Putamen (tissue), 1 donor: ENCODE results near the gene LAMTOR4.

Experiments used
- DNase-seq: peaks from one replicate; pipeline ENCODE4 v3.0.0-alpha.2; 2016; ENCODE audit warnings: low spot score

The LAMTOR4 gene

GRCh38 chr7:100153708-100154535 is 5.2 kb downstream of the LAMTOR4 start:
- no peak for DNase-seq

DNA sequence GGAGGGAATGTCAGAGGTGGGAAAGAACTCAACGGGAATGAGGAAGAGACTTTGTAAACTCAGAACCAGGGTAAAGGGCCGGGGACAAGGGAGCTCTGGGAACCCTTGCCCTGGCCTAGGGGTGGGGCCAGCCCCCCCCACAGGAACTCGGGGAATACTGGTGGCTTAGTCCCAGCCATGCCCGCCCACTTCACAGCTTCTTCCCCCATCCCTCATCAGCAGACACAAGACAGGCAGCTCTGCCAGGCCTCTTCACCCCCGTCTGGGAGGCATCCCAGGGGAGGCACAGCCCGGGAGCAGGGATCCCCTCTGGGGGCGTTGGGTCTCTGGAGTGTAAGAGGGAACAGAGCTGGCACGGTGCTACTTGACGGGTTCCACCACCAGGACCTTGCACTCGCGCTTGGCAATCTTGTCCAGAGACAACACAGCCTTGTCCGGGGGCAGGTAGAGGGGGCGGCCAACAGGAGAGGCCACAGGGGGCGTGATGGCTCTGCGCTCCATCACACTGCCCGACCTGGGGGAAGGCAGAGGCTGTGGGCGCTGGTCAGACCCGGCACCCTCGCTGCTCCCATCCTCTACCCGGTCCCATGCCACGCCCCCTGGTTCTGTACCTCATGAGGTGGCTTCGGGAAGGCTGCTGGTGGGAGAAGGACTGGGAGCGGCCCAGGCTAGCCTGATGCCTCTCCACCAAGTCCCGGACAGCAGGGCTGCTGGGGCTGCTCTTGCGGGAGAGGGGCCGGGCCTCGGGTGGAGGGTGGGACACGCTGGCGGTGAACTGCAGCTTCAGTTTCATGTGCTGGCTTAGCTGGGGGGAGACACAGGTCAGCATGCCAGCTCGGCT is 6.2 kb downstream of the LAMTOR4 start:
- no peak for DNase-seq

DNA sequence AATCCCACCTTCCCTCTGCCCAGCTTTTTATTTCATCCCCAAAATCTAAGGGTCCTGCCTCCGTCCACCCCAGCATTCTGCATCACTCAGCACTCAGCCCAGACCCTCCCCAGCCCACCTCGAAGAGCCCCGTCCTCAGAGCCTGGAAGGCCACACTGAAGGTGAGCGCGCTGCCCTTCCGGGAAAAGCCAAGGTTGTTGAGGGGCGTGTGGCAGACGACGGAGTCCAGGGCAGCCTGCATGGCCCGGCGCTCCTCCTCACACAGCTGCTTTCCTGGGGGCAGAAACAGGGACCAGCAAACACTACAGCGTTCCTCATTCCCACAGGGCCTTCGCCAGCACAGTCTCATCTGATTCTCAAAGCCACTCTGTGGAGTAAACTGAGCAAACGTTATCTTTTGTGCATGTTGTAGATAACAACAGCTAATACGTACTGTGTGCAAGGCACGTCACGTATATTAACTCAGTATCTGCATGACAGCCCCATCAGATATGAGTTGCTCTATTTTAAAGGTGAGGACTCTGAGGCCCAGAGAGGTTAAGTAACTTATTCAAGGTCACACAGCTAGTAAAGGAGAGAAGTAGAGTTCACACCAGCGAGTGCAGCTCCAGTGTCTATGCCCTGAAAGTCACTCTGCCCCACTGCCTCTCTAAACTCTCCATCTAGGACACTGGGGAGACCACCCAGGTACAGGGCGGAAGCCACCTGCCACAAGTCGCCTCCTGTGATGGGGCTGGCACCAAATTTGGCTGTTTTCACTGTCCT is 7.0 kb downstream of the LAMTOR4 start:
- no peak for DNase-seq

DNA sequence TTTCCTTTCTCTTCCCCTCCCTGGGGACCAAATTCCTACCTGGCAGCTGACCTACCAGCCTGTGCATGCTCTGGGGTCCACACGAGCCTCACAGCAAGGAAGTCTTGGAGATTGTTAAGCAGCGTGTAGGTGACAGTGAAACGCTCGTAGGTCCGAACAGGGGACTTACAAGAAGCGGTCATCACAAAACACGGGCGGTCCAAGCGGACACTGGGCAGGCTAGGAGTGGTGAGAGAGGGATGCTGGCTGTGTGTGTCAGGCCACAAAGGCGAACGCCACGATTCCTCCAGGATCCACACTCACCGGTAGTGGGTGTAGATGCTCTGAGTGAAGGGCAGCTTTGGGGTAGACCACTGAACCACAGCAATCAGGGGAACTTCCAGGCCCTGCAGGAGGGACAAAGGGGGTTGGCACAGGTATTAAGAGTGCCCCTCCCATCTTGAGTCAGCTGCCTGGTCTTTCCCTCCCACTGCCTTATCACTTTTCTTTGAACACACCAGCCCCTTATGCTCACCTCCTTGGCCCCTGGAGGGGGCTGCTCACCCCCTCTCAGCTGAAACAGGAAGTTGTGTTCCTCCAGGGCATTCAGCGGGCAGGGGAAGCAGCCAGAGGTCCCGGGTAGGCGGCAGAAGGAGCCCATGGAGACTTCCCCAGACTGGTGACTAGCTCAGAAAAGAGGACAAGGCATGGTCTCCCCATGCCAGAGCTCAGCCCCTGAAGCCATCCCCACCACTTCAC is 7.8 kb downstream of the LAMTOR4 start:
- DNase-seq, result no peak

DNA sequence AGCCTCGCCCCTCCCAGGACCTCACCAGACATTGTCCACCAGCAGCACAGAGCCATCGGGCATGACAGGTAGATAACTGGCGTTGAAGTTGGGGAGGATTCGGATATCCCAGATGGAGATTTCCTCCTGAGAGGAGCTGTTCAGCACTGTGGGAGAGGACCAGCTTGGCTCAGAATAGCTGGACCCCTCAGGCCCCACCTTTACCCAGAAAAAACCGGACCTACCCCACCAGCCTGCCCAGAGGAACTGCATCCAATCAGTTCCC is 8.3 kb downstream of the LAMTOR4 start:
- no peak for DNase-seq

DNA sequence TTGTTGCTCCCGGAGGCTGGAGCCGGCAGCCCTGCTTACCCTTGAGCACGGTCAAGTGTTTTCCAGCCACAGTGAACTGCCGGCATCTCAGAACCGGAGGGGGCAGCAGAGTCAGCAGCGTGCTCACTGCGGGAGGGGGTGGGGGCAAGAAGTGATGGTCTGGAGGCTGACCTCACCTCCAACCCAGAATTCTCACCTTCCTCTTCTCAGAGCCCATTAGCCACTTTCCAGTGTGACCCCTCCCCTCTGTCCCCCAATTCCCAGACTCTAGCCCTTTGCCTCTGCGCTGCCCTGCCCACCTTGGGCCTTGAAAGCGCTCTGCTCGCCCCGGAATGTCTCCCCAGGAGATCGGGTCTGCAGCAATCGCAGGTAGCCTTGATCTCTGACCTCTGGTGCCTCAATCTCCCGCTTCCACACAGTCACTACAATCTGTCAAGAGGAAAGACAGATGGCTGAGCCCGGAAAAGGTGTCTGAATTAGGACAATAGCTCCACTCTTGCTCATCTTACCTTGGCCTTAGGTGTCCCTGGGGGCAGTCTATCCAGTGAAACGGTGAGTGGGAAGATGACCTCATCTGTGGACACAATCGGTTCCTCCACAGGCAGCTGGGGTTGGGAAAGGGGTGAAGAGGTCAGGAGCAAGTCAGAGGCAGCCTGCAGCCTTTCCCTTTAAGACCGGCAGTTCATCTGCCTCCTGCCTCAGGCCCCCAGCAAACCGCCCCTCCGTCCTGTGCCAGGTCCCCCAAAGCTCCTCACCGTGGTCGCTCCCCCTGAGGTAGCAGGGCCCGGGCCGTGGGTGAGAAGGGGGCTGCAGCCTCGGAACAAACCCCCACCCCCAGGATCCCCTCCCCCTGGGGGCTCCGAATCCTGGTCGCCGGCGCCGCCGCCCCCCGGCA is 8.9 kb downstream of the LAMTOR4 start:
- DNase-seq, result no peak

DNA sequence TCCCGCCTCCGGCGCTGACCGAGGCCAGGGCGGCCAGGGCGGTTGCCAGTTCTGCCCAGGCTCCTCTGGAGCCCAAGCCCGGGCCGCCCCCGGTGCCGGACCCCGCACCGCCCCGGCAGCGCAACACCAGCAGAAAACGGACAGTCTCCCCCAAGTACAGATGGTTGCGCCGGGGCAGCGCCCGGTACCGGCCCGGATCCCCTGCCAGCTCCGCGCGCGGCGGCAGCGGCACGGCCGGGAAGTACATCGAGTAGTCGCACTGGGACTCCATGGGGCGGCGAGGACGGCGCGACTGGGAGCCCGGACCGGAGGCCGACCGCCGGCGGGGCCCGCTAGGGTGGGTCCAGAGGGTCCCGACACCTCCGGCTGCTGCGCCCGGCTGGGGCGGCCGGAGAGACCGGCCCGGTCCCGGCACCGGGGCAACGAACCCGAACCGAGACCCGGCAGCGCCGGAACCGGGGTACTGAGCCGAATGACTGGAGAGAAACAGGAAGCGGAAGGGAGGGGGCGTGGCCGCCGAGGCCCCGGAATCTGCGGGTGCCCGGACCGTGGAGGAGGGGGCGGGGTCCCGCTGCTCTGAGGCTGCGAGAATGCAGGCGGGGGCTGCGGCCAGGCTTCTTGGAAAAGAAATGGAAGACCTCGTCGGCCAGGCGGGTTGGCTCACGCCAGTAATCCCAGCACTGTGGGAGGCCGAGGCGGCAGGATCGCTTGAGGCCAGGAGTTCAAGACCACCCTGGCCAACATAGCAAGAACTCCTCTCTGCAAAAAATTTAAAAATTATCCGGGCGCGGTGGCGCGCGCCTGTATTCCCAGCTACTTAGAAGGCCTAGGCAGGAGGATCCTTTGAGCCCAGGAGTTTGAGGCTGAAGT is 9.7 kb downstream of the LAMTOR4 start, which contains the start of gene TRAPPC14:
Gene TRAPPC14, minus strand, starts transcription at position 495 of the 870 bp plus-strand sequence. Its CDS starts 224 bp downstream, at position 271.
- peak; percentile 82 for DNase-seq

DNA sequence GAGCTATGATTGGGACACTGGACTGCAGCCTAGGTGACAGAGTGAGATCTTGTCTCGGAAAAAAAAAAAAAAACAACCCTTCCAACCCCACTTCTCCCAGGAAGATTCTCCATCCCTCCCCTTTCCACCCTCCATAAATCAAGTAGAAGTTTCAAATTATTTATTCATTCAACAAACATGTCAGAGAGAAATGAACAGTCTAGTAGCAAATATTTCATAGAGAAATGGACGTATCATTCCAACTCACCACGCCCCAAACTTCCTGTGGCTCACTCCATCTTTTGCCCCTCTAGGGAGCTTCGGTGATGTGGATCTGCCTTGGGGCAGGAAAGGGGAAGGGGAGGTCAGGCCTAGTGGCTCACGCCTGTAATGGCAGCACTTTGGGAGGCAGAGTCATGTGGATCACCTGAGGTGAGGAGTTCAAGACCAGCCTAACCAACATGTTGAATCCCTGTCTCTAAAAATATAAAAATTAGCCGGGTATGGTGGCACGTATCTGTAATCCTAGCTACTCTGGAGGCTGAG is 10.4 kb downstream of the LAMTOR4 start:
- DNase-seq, result no peak

DNA sequence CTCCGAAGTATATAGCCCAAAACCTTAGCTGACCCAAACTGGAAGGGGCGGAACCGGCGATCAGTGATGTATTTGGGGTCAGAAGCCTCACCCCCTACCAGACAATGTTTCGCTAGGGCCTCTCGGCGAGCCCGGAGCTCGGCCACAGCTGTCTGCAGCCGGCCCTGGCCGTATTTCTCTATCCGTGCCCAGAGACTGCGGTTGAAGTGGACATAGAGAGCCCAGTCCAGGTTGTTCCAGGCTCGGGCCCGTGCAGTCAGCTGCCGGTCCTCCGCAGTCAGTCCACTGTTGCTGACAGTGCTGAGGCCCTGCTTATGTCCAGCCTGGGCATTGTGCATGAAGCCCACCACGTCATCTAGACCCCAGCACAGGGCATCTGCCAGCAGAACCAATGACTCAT is 11.3 kb downstream of the LAMTOR4 start:
- DNase-seq, result no peak

DNA sequence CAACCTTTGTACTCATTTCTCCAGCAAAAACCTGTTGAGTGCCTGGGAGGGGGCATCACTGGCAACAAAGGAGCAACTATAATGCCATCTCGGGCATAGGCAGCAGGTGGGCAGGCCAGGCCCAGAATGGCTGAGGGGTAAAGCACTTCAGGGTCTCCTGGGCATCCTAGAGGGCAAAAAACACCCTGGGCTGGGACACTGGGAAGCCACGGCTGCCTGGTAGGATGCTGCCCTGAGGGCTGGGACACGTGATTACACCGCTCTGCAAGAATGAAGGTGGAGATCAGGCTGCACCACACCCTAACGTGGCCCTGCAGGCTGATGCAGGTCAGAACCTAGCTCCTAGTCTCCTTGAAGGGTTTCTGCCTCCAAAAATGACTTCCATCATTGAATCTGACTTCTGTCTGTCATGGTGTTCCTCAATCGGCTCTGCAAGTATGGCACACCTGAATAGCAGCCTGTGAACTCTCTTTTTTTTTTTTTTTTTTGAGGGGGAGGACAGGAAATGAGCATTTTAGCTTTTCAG is 14.4 kb downstream of the LAMTOR4 start:
- no peak for DNase-seq

- DNase-seq, result no peak
Observed at GRCh38 chr7:100163871-100164270, 15.2 kb downstream of the LAMTOR4 start.

DNA sequence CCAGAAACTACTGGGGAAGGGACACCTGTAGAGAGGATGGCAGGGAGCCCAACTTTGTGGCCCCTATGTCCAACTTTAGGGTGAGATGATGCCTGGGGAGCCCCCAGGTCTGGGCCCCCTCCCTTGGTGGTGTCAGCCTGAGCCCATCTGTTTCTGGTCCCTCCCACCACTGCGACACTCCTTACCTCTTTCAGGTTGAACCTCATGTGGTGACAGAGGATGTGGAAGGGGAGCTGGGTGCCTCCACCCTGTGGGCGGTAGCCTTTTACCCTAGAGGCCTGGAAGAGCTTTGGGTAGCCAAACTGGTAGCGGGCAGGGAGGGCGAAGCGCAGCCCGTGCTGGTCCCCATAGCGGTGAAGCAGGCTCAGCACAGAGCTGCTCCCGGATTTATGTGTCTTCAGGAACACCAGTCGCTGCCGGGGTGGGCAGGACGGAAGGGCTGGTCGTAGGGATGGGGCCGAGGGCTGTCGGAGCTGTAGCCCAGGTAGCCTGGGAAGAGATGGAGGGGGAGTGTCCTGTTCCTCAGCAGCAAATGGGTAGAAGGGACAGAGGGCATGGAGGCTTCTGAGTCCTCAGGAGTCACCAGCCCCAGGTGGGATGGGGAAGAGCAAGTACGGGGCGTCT is 17.7 kb downstream of the LAMTOR4 start:
- no peak for DNase-seq

- no peak for DNase-seq
Observed at GRCh38 chr7:100166970-100167911, 18.5 kb downstream of the LAMTOR4 start.

- no peak for DNase-seq
Observed at GRCh38 chr7:100167912-100168323, 19.2 kb downstream of the LAMTOR4 start.

- no peak for DNase-seq
Observed at GRCh38 chr7:100169147-100169850, 20.6 kb downstream of the LAMTOR4 start.

DNA sequence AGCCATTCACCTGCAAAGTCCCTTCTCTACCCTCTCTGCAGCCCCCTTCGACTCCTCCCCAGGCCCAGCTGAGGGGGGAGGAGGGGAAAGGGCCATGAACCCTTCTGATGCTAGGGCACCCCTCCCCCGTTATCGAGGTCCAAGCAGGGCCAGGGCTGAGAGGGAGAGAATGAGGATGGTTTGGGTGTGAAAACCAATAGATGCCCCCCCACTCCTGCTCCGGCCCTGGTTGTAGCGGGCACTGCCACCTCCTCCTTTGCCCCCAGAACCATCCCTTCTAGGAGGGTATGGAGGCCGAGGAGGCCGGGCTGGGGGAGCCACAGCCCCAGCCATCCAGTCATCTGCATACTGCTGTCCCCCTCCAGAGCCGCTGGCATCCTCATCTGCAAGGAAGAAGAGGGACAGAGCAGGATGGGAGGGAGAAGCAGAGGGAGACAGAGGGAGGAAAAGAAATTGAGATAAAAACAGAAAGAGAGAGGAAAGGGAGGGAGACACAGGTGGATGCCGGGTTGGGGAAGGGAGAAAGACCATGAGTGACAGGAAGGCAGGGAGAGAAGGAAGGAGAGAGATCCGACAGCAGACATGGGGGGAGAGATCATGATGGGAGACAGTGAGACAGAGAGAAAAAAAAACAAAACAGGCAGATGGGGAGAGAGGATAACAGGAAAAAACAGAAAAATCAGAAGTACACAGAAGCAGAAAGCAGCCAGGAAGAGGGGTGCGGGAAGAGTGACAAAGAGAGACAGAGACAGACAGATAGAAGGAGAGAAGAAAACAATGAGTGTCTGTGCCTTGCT is 21.6 kb downstream of the LAMTOR4 start:
- DNase-seq, result no peak
